GM21515 (cell line): ENCODE measurements around the gene ICE2.

ENCODE experiments used
- ATAC-seq: cut with Tn5 transposase; IDR thresholded peaks from one replicate; pipeline ENCODE4 v1.9.1; 2021; ENCODE audit not compliant: unreplicated experiment

The ICE2 gene

GRCh38 chr15:60392601-60392985 is 86.3 kb downstream of the ICE2 start:
- ATAC-seq, result no peak

GRCh38 chr15:60391722-60392315 is 87.1 kb downstream of the ICE2 start:
- no peak for ATAC-seq

- ATAC-seq, result no peak
Measured at GRCh38 chr15:60390871-60391501, 88.0 kb downstream of the ICE2 start.

- ATAC-seq, result no peak
Measured at GRCh38 chr15:60390231-60390630, 88.7 kb downstream of the ICE2 start.

- peak; percentile 73 for ATAC-seq
Measured at GRCh38 chr15:60389261-60390077, 89.5 kb downstream of the ICE2 start.

- ATAC-seq, result no peak
Measured at GRCh38 chr15:60387321-60387720, 91.6 kb downstream of the ICE2 start.

GRCh38 chr15:60386615-60387014 is 92.3 kb downstream of the ICE2 start:
- ATAC-seq, result no peak

- ATAC-seq, result no peak
Measured at GRCh38 chr15:60385620-60386552, 93.1 kb downstream of the ICE2 start.

GRCh38 chr15:60384526-60385126 is 94.3 kb downstream of the ICE2 start:
- no peak for ATAC-seq

GRCh38 chr15:60384053-60384452 is 94.9 kb downstream of the ICE2 start:
- ATAC-seq, result no peak

GRCh38 chr15:60382773-60383674 is 95.9 kb downstream of the ICE2 start:
- ATAC-seq, result no peak

GRCh38 chr15:60381148-60381788 is 97.7 kb downstream of the ICE2 start:
- no peak for ATAC-seq

- ATAC-seq, result no peak
Measured at GRCh38 chr15:60379525-60380274, 99.2 kb downstream of the ICE2 start.

GRCh38 chr15:60379185-60379524 is 99.8 kb downstream of the ICE2 start:
- ATAC-seq, result no peak

GRCh38 chr15:60376677-60377095 is 102.3 kb downstream of the ICE2 start:
- no peak for ATAC-seq

GRCh38 chr15:60375306-60375705 is 103.6 kb downstream of the ICE2 start:
- ATAC-seq, result no peak

GRCh38 chr15:60374628-60375081 is 104.3 kb downstream of the ICE2 start:
- ATAC-seq, result no peak

GRCh38 chr15:60374209-60374608 is 104.7 kb downstream of the ICE2 start:
- no peak for ATAC-seq
